Peyer's patch (tissue), 4 donors: ENCODE results near the gene TCEANC2.

Source experiments
- POLR2A ChIP-seq, 2 donors: fragments of 450-650 bp; IDR thresholded peaks; one replicate each; pipeline ENCODE4 v1.5.1; 2017; ENCODE audit warnings: antibody characterized with exemption in 2 of 2, mild to moderate bottlenecking in 2 of 2, moderate library complexity in 2 of 2
- TF ChIP-seq, protein P1 (sequence below), 6 experiments: fragments of 450-650 bp in 4 of 6; fragments of 200-600 bp in 2 of 6; sonication (generic) in 1 of 6; IDR thresholded peaks; one replicate each; pipeline ENCODE4 v1.5.1; 2017 to 2019; ENCODE audit warnings: antibody characterized with exemption in 6 of 6, mild to moderate bottlenecking in 3 of 6, moderate library complexity in 1 of 6

DNA sequence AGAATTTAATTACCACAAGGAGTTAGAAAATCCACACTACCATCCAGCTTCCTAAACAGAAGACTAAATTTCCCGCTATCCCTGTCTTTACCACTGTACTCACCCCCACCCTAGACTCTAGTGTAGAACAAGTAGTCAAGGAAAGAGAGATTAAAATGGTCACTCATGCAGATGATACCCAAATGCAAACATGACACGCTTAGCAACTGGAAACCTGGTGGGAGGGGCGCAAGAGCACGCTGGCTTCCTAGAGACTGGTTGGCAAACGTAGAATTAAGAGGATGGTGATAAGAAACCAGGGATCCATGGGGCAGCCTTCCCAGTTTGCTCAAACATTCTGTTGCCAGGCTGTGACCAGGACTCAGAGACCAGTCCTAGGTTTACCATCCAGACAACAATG lies 25.6 kb upstream of the TCEANC2 start:
- TF ChIP-seq, protein P1, sequence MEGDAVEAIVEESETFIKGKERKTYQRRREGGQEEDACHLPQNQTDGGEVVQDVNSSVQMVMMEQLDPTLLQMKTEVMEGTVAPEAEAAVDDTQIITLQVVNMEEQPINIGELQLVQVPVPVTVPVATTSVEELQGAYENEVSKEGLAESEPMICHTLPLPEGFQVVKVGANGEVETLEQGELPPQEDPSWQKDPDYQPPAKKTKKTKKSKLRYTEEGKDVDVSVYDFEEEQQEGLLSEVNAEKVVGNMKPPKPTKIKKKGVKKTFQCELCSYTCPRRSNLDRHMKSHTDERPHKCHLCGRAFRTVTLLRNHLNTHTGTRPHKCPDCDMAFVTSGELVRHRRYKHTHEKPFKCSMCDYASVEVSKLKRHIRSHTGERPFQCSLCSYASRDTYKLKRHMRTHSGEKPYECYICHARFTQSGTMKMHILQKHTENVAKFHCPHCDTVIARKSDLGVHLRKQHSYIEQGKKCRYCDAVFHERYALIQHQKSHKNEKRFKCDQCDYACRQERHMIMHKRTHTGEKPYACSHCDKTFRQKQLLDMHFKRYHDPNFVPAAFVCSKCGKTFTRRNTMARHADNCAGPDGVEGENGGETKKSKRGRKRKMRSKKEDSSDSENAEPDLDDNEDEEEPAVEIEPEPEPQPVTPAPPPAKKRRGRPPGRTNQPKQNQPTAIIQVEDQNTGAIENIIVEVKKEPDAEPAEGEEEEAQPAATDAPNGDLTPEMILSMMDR (IDR thresholded peaks at IDR 0.05): no peak
- TF ChIP-seq POLR2A (IDR thresholded peaks at IDR 0.05): no peak
